Aorta (tissue), 5 donors: ENCODE data around the gene OR1D5. TPM values are rescaled to one million over a fixed set of nuclear protein-coding genes. Genes with fewer than 3 reads are reported as not detected.
A peak's percentile ranks its signal among the peaks of the same experiment; 100 is the strongest.

Experiments
- ATAC-seq: fragments of 200-7000 bp; cut with Tn5 transposase; one replicate; pipeline ENCODE4 v1.9.1; 2022; ENCODE audit warnings: moderate library complexity; ENCODE audit not compliant: low FRiP score
- DNase-seq, 2 donors: peaks; one replicate each; pipeline ENCODE4 v3.0.0-alpha.2; 2020
- H3K27ac ChIP-seq, 2 donors: one replicate each; pipeline ENCODE4 v1.5.1; 2013; ENCODE audit warnings: low read length in 2 of 2, mild to moderate bottlenecking in 2 of 2, moderate library complexity in 2 of 2, control low read depth in 1 of 2, inconsistent platforms in 1 of 2, low read depth in 1 of 2
- H3K27me3 ChIP-seq, 2 donors: one replicate each; pipeline ENCODE4 v1.6.1; 2013; ENCODE audit warnings: control low read depth in 1 of 2, low read length in 1 of 2, mild to moderate bottlenecking in 1 of 2, moderate library complexity in 1 of 2; ENCODE audit not compliant: insufficient read depth in 2 of 2, control insufficient read depth in 1 of 2
- H3K36me3 ChIP-seq, 2 donors: one replicate each; pipeline ENCODE4 v1.6.1; 2013; ENCODE audit warnings: control low read depth in 1 of 2, low read length in 1 of 2, mild to moderate bottlenecking in 1 of 2; ENCODE audit not compliant: insufficient read depth in 2 of 2, control insufficient read depth in 1 of 2
- H3K4me1 ChIP-seq, 2 donors: one replicate each; pipeline ENCODE4 v1.6.1; 2013; ENCODE audit warnings: low read length in 2 of 2, control low read depth in 1 of 2, mild to moderate bottlenecking in 1 of 2, moderate library complexity in 1 of 2; ENCODE audit not compliant: insufficient read depth in 2 of 2, control insufficient read depth in 1 of 2
- H3K4me3 ChIP-seq, 2 donors: one replicate each; pipeline ENCODE4 v1.5.1; 2013; ENCODE audit warnings: low read length in 2 of 2, control low read depth in 1 of 2, mild to moderate bottlenecking in 1 of 2
- H3K9me3 ChIP-seq: one replicate; pipeline ENCODE4 v1.6.1; 2013; ENCODE audit warnings: mild to moderate bottlenecking, low read length; ENCODE audit not compliant: control insufficient read depth
- WGBS, 2 donors: extraction: QIAGEN DNeasy Blood & Tissue Kit; methylation state at CpG; one replicate each; pipeline ENCODE4 v1.1.7; 2013; 5-methylcytosine and 5-hydroxymethylcytosine counted together
- intact Hi-C, 2 donors: fragments of 100-400 bp; cut with DNase I; formaldehyde crosslinking; loops; one replicate each; pipeline versions ENCODE4 v1.14.2 to v1.15.0; 2022
- polyA plus RNA-seq, 2 donors: library from polyadenylated mRNA; stranded (reverse); fragments of 200-250 nt; gene quantifications; one replicate each; pipeline ENCODE4 v1.2.3, GENCODE V29; 2013
- total RNA-seq, 2 donors: library from RNA; stranded (reverse); fragmentation: NEBNext Ultra II Directional; extraction: Animal tissue kit (Norgen Biotek cat#: 25700); gene quantifications; one replicate each; pipeline ENCODE4 v1.2.1, GENCODE V29; 2021
- donor health status: healthy with polysubstance abuse.
- donor health status: Bipolar disorder and iron deficiency.
- donor health status: DM: no; HTN: no; CAD: no.
- donor health status: DM: no; HTN: no; CAD: no.
- donor health status: DM: yes; HTN: yes; CAD: no.

OR1D5 gene
- total and polyA plus RNA-seq, 4 donors: not detected

GRCh38 chr17:3046753-3047152 lies 16.7 kb downstream of the OR1D5 start:
- Histone ChIP-seq H3K9me3 (peaks cover 6% of the 10 kb centered on the region), H3K27me3 (no peaks in the 10 kb centered on the region), H3K4me3 (no peak overlapping the region), H3K4me1 (no peaks in the 10 kb centered on the region), H3K27ac (no peak overlapping the region), H3K36me3 (no peaks in the 10 kb centered on the region)
- DNase-seq (no peak), ATAC-seq (no peak)
- WGBS, 2 donors: 82 to 85% methylated on average over 3 of the region's 3 CpGs
- intact Hi-C loops: no loop called here

DNA sequence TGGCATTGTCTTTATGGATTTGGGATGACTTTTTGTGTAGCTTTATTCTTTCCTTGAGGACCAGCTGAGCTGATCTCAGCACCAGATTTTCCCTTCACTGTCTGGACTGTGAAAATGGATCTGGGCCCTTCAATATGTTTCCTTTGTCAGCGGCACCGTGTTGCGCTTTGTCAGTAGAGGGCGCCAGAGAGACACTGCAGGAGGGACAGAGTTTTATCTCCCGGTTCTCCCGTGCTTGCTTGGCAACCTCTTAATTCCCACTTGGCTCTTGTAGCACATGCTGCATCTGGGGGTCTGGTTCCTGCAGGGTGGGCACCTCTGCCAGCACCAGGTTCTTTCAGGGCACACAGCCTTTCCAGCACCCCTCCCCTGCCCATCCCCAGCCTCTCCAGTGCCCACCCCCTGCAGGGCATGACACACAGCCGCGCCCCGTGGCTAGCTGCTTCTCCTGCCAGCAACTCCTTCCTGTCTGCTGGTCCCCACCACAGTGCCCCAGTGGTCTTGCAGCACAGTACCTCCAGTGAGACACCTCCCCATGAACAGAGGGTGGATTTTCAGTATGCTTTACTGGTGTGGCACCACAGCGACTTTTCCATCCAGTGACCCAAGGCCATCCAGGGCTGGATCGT lies 19.6 kb downstream of the OR1D5 start:
- Histone ChIP-seq H3K27me3 (no peaks in the 10 kb centered on the region), H3K9me3 (peaks cover 6% of the 10 kb centered on the region), H3K4me3 (no peak overlapping the region), H3K4me1 (no peaks in the 10 kb centered on the region), H3K36me3 (no peaks in the 10 kb centered on the region), H3K27ac (no peak overlapping the region)
- peak in 1 of 2 donors; percentile 43 for DNase-seq
- intact Hi-C loops: no loop called here
- no peak for ATAC-seq
- 61 to 64% methylated on average over 11 of the region's 11 CpGs for whole genome bisulfite sequencing, 2 donors

- Histone ChIP-seq H3K4me1 (no peaks in the 10 kb centered on the region), H3K36me3 (no peaks in the 10 kb centered on the region), H3K4me3 (no peak overlapping the region), H3K27ac (no peak overlapping the region), H3K27me3 (no peaks in the 10 kb centered on the region), H3K9me3 (peaks cover 6% of the 10 kb centered on the region)
- ATAC-seq: no peak
- peak in 1 of 2 donors; percentile 26 for DNase-seq
- intact Hi-C loops: no loop called here
- 79% methylated on average over 5 of the region's 5 CpGs for WGBS, 2 donors
Measured at GRCh38 chr17:3040882-3041281, 22.5 kb downstream of the OR1D5 start.

GRCh38 chr17:3039736-3040135 lies 23.7 kb downstream of the OR1D5 start:
- ATAC-seq: no peak
- DNase-seq: no peak
- H3K4me3 ChIP-seq: no peak overlapping the region
- intact Hi-C loops: no loop called here
- peaks cover 6% of the 10 kb centered on the region for H3K9me3 ChIP-seq
- H3K4me1 ChIP-seq: no peaks in the 10 kb centered on the region
- WGBS, 2 donors: 56 to 63% methylated on average over 6 of the region's 6 CpGs
- no peaks in the 10 kb centered on the region for H3K27me3 ChIP-seq
- no peak overlapping the region for H3K27ac ChIP-seq
- no peaks in the 10 kb centered on the region for H3K36me3 ChIP-seq

- Histone ChIP-seq H3K27ac (no peak overlapping the region), H3K9me3 (peaks cover 3% of the 10 kb centered on the region), H3K36me3 (no peaks in the 10 kb centered on the region), H3K27me3 (no peaks in the 10 kb centered on the region), H3K4me3 (no peak overlapping the region), H3K4me1 (no peaks in the 10 kb centered on the region)
- intact Hi-C loops: no loop called here
- ATAC-seq (no peak), DNase-seq (no peak)
- 52 to 59% methylated on average over 5 of the region's 5 CpGs for WGBS, 2 donors
Measured at GRCh38 chr17:3038941-3039340, 24.5 kb downstream of the OR1D5 start.

DNA sequence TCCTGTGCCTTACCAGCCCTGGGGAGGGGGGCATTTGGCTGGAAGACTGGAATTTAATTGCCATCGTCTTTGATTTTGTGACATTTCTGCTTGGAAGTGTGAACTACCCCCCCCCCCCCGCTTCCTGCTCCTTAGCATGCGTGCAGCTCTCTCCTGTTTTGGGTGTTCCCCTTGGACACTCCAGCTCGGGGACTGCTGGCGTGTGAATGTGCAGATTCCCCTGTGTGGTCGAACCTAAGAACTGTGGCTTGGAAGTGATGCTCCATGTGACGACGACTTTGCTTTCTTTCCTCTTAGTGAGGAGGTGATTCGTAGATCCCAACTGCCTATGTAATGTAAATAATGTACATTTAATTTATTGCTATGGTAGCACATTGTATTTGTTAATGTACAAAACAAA lies 26.1 kb downstream of the OR1D5 start:
- H3K4me1 ChIP-seq: no peaks in the 10 kb centered on the region
- no peak overlapping the region for H3K27ac ChIP-seq
- H3K27me3 ChIP-seq: no peaks in the 10 kb centered on the region
- H3K36me3 ChIP-seq: no peaks in the 10 kb centered on the region
- WGBS, 2 donors: 60 to 71% methylated on average over 9 of the region's 9 CpGs
- ATAC-seq: no peak
- intact Hi-C loops: no loop called here
- H3K4me3 ChIP-seq: no peak overlapping the region
- DNase-seq: peak in 1 of 2 donors; percentile 54
- no peaks in the 10 kb centered on the region for H3K9me3 ChIP-seq

GRCh38 chr17:3036800-3037199 lies 26.6 kb downstream of the OR1D5 start:
- no peak overlapping the region for H3K4me3 ChIP-seq
- H3K4me1 ChIP-seq: no peaks in the 10 kb centered on the region
- ATAC-seq: no peak
- DNase-seq: no peak
- intact Hi-C loops: no loop called here
- WGBS, 2 donors: 79 to 84% methylated on average over 6 of the region's 6 CpGs
- H3K9me3 ChIP-seq: no peaks in the 10 kb centered on the region
- no peak overlapping the region for H3K27ac ChIP-seq
- no peaks in the 10 kb centered on the region for H3K36me3 ChIP-seq
- H3K27me3 ChIP-seq: no peaks in the 10 kb centered on the region

DNA sequence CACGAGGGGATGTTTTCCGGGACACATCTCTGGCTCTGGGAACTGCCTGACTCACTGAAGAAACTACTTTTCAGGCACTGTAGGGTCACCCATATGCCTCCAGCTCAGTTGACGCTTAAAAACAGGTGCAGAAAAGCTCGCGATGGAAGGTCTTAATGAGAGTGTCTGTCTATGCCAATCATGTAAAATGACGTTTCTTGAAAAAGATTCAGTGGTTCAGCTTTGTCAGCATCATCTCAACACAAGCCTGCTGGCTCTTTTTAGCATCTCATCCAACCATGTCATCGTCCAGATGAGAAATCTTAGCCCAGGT lies 27.5 kb downstream of the OR1D5 start:
- Histone ChIP-seq H3K9me3 (no peaks in the 10 kb centered on the region), H3K27me3 (no peaks in the 10 kb centered on the region), H3K4me3 (no peak overlapping the region), H3K36me3 (no peaks in the 10 kb centered on the region), H3K27ac (no peak overlapping the region), H3K4me1 (no peaks in the 10 kb centered on the region)
- no peak for DNase-seq
- 89 to 92% methylated on average over 7 of the region's 7 CpGs for WGBS, 2 donors
- ATAC-seq: no peak
- intact Hi-C loops: no loop called here

DNA sequence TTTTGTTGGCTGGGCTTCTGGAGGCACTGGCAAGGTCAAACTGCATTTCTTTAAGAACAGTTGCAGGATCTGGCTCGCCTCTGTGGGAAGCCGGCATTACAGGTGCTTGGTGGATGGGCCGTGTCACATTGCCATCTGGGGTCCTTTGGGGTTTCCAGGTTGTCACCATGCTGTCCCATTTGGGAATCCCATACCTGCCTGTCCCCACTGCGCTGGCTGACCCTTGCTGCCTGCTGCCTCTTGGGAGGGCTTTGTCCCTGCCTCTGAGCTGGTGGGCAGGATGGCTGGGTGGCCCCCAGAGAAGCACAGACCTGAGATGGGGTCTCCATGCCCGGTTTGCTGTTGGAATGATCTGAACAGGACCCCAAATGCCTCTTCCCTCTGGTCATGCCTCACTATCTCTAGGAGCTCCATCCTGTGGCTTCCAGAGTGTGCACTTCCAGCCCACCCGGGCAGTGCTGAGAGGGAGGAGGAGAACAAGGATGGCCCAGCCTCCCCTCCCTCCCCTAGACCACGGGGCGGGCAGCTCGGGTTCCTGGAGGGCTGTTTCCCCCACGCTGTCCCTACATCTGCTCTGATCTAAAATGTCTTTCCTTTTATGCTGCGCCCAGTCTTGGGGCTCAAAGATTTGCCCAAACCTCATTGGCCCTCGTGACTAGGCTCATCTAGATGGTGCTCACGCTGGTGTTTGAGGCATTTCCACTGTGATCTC lies 28.0 kb downstream of the OR1D5 start:
- ATAC-seq (no peak), DNase-seq (peak in 1 of 2 donors; percentile 45)
- intact Hi-C loops: no loop called here
- H3K9me3 ChIP-seq: no peaks in the 10 kb centered on the region
- no peaks in the 10 kb centered on the region for H3K4me1 ChIP-seq
- no peak overlapping the region for H3K27ac ChIP-seq
- 61 to 79% methylated on average over 13 of the region's 13 CpGs for WGBS, 2 donors
- H3K27me3 ChIP-seq: no peaks in the 10 kb centered on the region
- no peaks in the 10 kb centered on the region for H3K36me3 ChIP-seq
- H3K4me3 ChIP-seq: no peak overlapping the region
